ENCODE results near the gene REST.

GRCh38 chr4:56908206-56909085 is 746 bp downstream of the REST start:
- TF ChIP-seq, protein P1, sequence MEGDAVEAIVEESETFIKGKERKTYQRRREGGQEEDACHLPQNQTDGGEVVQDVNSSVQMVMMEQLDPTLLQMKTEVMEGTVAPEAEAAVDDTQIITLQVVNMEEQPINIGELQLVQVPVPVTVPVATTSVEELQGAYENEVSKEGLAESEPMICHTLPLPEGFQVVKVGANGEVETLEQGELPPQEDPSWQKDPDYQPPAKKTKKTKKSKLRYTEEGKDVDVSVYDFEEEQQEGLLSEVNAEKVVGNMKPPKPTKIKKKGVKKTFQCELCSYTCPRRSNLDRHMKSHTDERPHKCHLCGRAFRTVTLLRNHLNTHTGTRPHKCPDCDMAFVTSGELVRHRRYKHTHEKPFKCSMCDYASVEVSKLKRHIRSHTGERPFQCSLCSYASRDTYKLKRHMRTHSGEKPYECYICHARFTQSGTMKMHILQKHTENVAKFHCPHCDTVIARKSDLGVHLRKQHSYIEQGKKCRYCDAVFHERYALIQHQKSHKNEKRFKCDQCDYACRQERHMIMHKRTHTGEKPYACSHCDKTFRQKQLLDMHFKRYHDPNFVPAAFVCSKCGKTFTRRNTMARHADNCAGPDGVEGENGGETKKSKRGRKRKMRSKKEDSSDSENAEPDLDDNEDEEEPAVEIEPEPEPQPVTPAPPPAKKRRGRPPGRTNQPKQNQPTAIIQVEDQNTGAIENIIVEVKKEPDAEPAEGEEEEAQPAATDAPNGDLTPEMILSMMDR (IDR thresholded peaks at IDR 0.05): 0 out of 3 replicates have a peak, but pooled peaks have one; percentile 9
- TF ChIP-seq, protein P2, sequence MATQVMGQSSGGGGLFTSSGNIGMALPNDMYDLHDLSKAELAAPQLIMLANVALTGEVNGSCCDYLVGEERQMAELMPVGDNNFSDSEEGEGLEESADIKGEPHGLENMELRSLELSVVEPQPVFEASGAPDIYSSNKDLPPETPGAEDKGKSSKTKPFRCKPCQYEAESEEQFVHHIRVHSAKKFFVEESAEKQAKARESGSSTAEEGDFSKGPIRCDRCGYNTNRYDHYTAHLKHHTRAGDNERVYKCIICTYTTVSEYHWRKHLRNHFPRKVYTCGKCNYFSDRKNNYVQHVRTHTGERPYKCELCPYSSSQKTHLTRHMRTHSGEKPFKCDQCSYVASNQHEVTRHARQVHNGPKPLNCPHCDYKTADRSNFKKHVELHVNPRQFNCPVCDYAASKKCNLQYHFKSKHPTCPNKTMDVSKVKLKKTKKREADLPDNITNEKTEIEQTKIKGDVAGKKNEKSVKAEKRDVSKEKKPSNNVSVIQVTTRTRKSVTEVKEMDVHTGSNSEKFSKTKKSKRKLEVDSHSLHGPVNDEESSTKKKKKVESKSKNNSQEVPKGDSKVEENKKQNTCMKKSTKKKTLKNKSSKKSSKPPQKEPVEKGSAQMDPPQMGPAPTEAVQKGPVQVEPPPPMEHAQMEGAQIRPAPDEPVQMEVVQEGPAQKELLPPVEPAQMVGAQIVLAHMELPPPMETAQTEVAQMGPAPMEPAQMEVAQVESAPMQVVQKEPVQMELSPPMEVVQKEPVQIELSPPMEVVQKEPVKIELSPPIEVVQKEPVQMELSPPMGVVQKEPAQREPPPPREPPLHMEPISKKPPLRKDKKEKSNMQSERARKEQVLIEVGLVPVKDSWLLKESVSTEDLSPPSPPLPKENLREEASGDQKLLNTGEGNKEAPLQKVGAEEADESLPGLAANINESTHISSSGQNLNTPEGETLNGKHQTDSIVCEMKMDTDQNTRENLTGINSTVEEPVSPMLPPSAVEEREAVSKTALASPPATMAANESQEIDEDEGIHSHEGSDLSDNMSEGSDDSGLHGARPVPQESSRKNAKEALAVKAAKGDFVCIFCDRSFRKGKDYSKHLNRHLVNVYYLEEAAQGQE (IDR thresholded peaks at IDR 0.05): peak; percentile 91
- TF ChIP-seq POLR2A (IDR thresholded peaks at IDR 0.05; ENCODE audit: low read length): no peak
- no peak for TF ChIP-seq CEBPB (IDR thresholded peaks at IDR 0.05)
- TF ChIP-seq MAZ (IDR thresholded peaks at IDR 0.05; ENCODE audit: borderline replicate concordance, low read depth, low read length): no peak
- no peak for TF ChIP-seq SREBF2 (IDR thresholded peaks at IDR 0.05)
- no peak for TF ChIP-seq CBX8 (IDR thresholded peaks at IDR 0.05)
- TF ChIP-seq JUNB (IDR thresholded peaks at IDR 0.05): no peak
- TF ChIP-seq RCOR1 (IDR thresholded peaks at IDR 0.05; ENCODE audit: low read depth, low read length): no peak
- TF ChIP-seq ESRRA (IDR thresholded peaks at IDR 0.05; ENCODE audit: borderline replicate concordance, low read length): no peak
- no peak for TF ChIP-seq KDM1A (IDR thresholded peaks at IDR 0.05; ENCODE audit: low read depth)
- TF ChIP-seq CHD4 (IDR thresholded peaks at IDR 0.05; ENCODE audit: borderline replicate concordance): no peak
- no peak for TF ChIP-seq KDM5A (IDR thresholded peaks at IDR 0.05)
